Measurements from ENCODE around the gene BNIP1.

BNIP1 gene

DNA sequence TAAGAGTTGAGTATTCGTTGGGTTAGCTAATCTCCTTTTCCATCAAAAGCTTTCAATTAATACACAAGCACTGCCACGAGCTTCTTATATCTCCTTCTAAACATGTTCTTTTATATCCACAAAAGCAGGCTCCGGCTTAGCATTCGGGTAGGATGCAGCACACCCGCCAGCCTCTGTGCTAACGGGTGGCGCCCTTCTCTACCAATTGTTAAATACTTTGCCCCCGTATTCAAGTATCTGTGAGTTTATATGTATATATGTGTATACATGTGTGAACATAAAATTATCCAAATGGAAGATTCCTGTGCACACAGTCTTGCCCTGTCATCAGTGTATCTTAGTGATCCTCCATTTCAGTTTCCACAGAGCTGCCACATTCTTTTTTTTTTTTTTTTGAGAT is 27.8 kb downstream of the BNIP1 start:
- DNase-seq = no peak

DNA sequence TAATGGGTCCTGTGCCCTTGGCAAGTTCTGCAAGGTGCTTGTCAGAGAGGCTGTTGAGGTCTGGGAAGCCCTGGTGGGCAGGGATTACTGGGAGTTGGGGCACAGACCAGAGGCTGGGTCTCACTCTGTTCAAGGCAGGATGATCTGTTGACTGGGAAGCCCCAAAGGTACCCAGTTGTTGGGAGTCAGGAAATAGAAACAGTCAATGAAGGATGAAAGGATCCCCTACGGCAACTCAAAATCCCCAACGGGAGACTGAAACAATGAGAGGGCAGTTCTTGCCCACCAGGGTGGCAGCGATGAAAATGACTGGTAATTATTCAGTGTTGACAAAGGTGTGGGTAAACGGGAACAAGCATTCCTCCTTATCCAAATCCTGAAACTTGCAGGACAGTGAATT is 31.2 kb downstream of the BNIP1 start:
- no peak for DNase-seq

GRCh38 chr5:173178369-173178910 is 34.1 kb downstream of the BNIP1 start:
- no peak for DNase-seq

GRCh38 chr5:173180331-173180730 is 36.0 kb downstream of the BNIP1 start:
- DNase-seq = no peak

GRCh38 chr5:173187054-173187743 is 42.9 kb downstream of the BNIP1 start:
- DNase-seq = no peak

DNA sequence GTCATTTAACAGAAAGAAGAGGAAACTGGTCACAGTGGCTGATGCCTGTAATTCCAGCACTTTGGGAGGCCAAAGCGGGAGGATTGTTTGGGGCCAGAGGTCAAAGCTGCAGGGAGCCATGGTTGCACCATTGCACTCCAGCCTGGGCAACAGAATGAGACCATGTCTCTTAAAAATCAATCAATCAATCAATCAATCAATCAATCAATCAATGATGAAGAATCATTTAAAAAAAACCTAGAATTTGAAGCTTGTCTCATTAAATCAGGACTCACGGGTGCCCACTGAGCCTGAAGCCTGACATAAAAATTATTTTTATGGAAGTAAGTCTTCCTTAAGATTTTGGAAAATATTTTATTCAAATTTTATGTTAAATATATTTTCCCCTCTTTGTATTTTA is 43.9 kb downstream of the BNIP1 start:
- DNase-seq = no peak

DNA sequence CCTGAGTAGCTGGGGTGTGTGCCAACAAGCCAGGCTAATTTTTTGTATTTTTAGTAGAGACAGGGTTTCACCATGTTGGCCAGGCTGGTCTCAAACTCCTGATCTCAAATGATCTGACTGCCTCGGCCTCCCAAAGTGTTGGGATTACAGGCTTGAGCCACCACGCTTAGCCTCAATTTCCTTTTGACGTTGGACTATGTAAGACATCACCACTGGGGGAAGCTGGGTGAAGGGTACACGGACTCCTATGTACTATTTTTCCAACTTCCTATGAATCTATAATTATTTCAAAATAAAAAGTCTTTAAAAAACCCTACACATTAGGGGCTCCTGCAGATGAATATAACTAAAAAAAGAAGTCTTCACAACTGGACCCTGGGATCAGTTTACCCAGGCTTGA is 46.7 kb downstream of the BNIP1 start:
- no peak for DNase-seq

GRCh38 chr5:173191561-173191960 is 47.2 kb downstream of the BNIP1 start:
- no peak for DNase-seq

DNA sequence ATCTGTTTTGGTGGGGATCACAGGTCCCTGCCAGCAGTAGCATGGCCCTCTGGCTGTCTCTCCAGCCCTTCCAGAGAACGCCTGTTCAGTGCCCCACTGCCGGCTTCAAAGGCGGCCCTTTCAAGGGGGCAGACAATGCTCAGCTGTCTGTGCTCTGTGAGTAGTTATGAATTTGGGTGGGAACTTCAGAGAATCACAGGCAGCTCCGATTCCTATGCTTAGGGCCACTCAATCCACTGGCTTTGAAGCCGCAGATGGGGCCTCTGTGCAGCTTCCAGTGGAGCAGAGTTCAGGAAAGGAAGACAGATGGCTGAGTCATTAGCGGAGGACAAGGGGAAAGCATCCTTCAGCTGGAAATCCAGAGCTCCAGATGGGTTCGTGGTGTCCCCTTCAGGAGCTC is 48.2 kb downstream of the BNIP1 start:
- no peak for DNase-seq

DNA sequence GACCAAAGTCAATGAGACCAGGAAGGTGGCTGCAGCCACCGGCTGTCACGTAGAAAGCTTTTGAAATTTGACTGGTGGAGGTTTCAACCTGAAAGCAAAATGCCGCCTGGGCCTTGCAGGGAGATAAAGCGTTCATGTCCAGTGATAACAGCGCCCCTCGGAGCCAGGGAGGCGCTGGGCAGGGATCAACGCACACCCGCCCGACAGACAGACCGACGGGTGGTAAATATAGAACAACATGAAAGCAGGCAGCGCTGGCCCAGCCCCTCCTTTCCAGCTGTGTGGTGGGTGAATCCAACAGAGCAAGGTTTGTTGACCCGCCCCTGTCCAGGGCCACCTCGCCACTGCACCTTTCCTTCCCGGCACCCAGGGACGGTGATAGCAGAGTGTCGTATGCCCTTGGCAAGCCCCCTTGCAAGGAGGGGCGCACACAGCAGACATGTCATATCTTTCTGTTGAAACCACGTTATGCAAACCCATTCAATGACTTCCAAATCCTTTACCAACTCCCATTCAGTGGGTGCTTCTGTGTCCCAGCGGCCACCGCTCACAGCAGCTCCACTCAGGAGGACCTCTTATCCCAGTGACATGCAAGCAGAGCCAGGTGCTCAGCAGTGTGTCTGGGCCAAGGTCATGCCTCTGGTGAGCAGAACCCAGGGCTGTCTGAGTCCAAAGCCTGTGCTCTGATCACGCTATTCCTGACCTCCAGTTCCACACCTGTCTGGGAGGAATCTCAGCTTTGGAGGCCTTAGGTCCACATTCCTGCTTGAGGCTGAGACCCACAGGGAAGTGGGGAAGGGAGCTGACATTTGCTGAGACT is 52.0 kb downstream of the BNIP1 start:
- no peak for DNase-seq

GRCh38 chr5:173197375-173197891 is 53.1 kb downstream of the BNIP1 start:
- DNase-seq = no peak

DNA sequence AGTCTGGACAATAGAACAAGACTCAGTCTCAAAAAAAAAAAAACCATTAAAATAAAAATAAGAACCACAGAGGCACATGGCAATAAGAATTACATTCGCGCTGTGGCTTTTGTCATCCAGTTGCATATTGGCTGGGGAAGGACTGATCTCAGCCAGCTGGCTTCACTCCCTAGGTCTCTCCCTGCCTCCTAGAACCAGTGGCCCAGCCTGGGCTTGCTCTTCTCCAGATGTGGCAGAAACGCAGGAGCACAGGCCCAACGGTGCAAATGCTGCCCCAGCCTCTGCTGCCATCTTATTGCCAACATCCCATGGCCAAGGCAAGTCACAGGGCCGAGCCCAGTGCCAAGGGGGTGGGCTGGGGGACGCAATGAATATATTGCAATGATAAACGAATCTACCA is 53.7 kb downstream of the BNIP1 start:
- no peak for DNase-seq

DNA sequence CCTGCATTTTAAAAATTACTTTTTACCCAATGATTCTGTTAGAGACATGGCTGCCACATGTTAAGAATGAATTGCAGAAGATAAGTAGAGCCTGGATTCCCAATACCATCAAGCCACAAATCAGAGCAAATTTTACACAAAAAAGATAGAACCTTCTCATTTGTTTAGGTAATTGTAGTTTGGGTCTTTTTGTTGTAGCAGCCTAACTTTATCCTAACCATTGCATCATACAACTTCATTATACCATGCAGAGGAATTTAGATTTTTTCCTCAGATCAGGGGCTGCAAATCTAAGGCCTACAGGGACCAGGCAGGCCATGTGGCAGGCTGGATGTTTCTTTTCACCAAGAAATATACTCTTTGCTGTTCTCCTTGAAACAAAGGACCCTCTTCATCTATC is 56.0 kb downstream of the BNIP1 start:
- no peak for DNase-seq

GRCh38 chr5:173201636-173202265 is 57.4 kb downstream of the BNIP1 start:
- peak; percentile 73 for DNase-seq

DNA sequence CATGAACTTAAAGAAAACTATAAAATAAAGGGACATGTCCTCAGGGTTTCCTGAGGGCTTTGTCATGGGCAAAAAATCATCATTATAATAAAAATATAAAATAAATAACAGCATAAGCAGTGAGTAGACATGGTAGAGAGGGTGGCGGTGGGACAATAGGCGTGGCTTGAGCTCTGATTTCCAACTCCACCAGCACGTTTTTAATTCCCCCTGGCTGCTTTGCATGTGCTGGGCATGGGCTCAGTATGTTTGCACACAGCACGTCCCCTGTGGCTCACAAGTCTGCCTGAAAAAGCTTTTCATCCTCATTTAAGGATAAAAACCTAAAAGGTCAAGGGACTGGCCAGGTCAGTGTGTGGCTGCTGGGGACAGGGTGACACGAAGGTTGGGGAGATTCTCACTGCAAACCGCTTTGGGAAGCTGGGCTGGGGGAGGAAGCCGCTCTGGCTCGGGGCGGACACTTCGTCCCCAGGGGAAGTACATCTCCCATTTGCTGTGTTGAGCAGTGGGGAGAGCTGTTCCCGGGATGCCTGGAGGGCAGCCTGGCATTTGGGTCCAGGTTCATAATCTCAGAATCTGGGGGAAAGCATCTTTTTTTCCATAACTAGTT is 58.0 kb downstream of the BNIP1 start:
- no peak for DNase-seq

- DNase-seq = no peak
Observed at GRCh38 chr5:173204185-173204979, 60.1 kb downstream of the BNIP1 start.

- DNase-seq = no peak
Observed at GRCh38 chr5:173205916-173206315, 61.6 kb downstream of the BNIP1 start.

- DNase-seq = no peak
Observed at GRCh38 chr5:173208296-173208695, 64.0 kb downstream of the BNIP1 start.

GRCh38 chr5:173210877-173211276 is 66.5 kb downstream of the BNIP1 start:
- DNase-seq = no peak

DNA sequence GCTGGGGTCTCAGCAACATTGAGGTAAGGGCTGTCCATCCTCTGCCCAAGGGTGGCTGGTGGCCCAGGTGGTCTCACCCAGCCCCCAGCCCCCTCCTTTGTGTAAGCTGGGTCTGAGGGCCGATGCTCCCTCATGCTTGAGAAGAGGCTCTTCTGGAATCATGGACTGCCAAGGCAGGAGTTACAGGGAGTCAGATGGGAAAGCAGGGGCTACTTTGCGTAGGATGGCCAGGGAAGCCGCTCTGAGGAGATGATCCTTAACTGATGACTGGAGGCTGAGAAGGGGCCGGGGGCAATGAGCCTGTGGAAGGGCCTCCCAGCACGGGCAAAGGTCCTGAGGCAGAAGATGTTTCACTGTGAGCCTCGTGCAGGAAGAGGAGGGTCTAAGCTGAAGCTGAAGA is 67.0 kb downstream of the BNIP1 start:
- DNase-seq = no peak

DNA sequence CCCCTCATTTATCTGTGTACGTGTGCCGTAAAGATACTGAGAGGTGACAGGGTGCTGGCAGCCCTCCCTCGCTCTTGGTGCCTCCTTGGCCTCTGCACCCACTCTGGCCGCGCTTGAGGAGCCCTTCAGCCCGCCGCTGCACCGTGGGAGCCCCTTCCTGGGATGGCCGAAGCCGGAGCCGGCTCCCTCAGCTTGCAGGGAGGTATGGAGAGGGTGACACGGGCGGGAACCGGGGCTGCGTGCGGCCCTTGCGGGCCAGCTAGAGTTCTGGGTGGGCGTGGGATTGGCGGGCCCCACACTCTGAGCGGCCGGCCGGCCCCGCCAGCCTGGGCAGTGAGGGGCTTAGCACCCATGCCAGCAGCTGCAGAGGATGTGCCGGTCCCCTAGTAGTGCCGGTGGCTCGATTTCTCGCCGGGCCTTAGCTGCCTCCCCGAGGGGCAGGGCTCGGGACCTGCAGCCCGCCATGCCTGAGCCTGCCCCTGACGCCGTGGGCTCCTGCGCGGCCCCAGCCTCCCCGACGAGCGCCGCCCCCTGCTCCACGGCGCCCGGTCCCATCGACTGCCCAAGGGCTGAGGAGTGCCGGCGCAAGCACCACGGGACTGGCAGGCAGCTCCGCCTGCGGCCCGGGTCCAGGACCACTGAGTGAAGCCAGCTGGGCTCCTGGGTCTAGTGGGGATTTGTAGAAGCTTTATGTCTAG is 69.1 kb downstream of the BNIP1 start:
- no peak for DNase-seq

Data from kidney glomerular epithelial cell (primary cell).